HEK293T (cell line): ENCODE data around the gene DDX5.

ENCODE experiments used
- ARNT ChIP-seq: fragments of 450-650 bp; IDR thresholded peaks from 2 replicates; pipeline ENCODE4 v1.6.1; 2017; ENCODE audit warnings: mild to moderate bottlenecking
- BHLHE40 ChIP-seq: fragments of 450-650 bp; IDR thresholded peaks from 2 replicates; pipeline ENCODE4 v1.6.1; 2016; ENCODE audit warnings: mild to moderate bottlenecking, moderate library complexity, borderline replicate concordance
- ELF4 ChIP-seq: fragments of 450-650 bp; IDR thresholded peaks from 2 replicates; pipeline ENCODE4 v1.6.1; 2017; ENCODE audit warnings: antibody characterized with exemption
- FOXA1 ChIP-seq: fragments of 450-650 bp; IDR thresholded peaks from 2 replicates; pipeline ENCODE4 v1.6.1; 2016; ENCODE audit warnings: mild to moderate bottlenecking
- FOXK2 ChIP-seq: fragments of 450-650 bp; IDR thresholded peaks from 2 replicates; pipeline ENCODE4 v1.6.1; 2016; ENCODE audit warnings: mild to moderate bottlenecking
- HDGF ChIP-seq: fragments of 450-650 bp; IDR thresholded peaks from 2 replicates; pipeline ENCODE4 v1.6.1; 2017; ENCODE audit warnings: antibody characterized with exemption, borderline replicate concordance
- L3MBTL2 ChIP-seq: fragments of 450-650 bp; conservative IDR thresholded peaks from 2 replicates; pipeline ENCODE4 v1.6.1; 2016; ENCODE audit warnings: mild to moderate bottlenecking
- LEF1 ChIP-seq: fragments of 450-650 bp; IDR thresholded peaks from 2 replicates; pipeline ENCODE4 v1.6.1; 2017; ENCODE audit warnings: mild to moderate bottlenecking, borderline replicate concordance
- NFRKB ChIP-seq: fragments of 450-650 bp; IDR thresholded peaks from 2 replicates; pipeline ENCODE4 v1.6.1; 2016; ENCODE audit warnings: mild to moderate bottlenecking, moderate library complexity
- SP1 ChIP-seq: fragments of 450-650 bp; IDR thresholded peaks from 2 replicates; pipeline ENCODE4 v1.6.1; 2017
- SUZ12 ChIP-seq: fragments of 450-650 bp; IDR thresholded peaks from 2 replicates; pipeline ENCODE4 v1.6.1; 2016; ENCODE audit warnings: mild to moderate bottlenecking
- TARDBP ChIP-seq: fragments of 450-650 bp; IDR thresholded peaks from 2 replicates; pipeline ENCODE4 v1.6.1; 2016
- ZNF384 ChIP-seq: fragments of 450-650 bp; IDR thresholded peaks from 2 replicates; pipeline ENCODE4 v1.6.1; 2016
- TF ChIP-seq, protein P1 (sequence below): fragments of 450-650 bp; IDR thresholded peaks from 2 replicates; pipeline ENCODE4 v1.6.1; 2016

DNA sequence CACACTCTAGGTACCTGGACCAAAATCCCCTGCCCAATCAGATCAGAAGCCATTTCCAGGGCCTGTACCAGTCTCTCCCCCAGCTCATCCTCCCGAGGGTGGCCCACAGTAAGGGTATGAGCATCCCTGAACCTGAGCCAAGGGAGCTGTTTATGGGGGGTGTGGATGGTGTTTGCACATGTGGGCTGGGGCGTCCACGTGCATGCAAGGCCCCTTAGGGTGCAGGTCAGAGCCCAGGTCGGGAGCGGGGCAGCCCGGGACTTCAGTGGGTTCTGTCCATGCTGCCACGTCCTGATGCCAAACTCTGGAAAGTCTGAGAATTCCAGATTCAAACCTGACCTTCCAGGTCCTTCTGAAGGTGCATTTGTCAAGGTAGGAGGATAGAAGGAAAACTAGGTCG, 47.3 kb downstream of the DDX5 start:
- TF ChIP-seq, protein P1, sequence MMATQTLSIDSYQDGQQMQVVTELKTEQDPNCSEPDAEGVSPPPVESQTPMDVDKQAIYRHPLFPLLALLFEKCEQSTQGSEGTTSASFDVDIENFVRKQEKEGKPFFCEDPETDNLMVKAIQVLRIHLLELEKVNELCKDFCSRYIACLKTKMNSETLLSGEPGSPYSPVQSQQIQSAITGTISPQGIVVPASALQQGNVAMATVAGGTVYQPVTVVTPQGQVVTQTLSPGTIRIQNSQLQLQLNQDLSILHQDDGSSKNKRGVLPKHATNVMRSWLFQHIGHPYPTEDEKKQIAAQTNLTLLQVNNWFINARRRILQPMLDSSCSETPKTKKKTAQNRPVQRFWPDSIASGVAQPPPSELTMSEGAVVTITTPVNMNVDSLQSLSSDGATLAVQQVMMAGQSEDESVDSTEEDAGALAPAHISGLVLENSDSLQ: no peak
- TF ChIP-seq SP1: no peak
- no peak for TF ChIP-seq BHLHE40
- no peak for TF ChIP-seq L3MBTL2
- no peak for TF ChIP-seq ZNF384
- no peak for TF ChIP-seq NFRKB
- no peak for TF ChIP-seq HDGF
- TF ChIP-seq ELF4: no peak
- TF ChIP-seq SUZ12: no peak
- TF ChIP-seq FOXA1: no peak
- TF ChIP-seq TARDBP: no peak
- no peak for TF ChIP-seq LEF1
- TF ChIP-seq ARNT: no peak
- TF ChIP-seq FOXK2: no peak
